WTC11 (cell line): Measurements from ENCODE around the gene WDR38.

ENCODE experiments used
- ATF1 ChIP-seq: sonication (generic); formaldehyde crosslinking; IDR thresholded peaks from 2 replicates; pipeline ENCODE4 v1.8.1; 2023; ENCODE audit warnings: mild to moderate bottlenecking, moderate library complexity, missing genetic modification reagents
- FOXP1 ChIP-seq: sonication (generic); formaldehyde crosslinking; IDR thresholded peaks from 2 replicates; pipeline ENCODE4 v1.8.0; 2022; ENCODE audit warnings: missing genetic modification reagents, mild to moderate bottlenecking, moderate library complexity, borderline replicate concordance
- ZNF263 ChIP-seq: sonication (generic); formaldehyde crosslinking; IDR thresholded peaks from 2 replicates; pipeline ENCODE4 v1.8.1; 2022; ENCODE audit warnings: low read depth, mild to moderate bottlenecking, moderate library complexity, missing genetic modification reagents
- TF ChIP-seq, protein P1 (sequence below): sonication (generic); formaldehyde crosslinking; IDR thresholded peaks from 2 replicates; pipeline ENCODE4 v1.8.1; 2023; ENCODE audit warnings: mild to moderate bottlenecking, missing genetic modification reagents
- TF ChIP-seq, protein P2 (sequence below): sonication (generic); formaldehyde crosslinking; IDR thresholded peaks from 2 replicates; pipeline ENCODE4 v1.8.1; 2023; ENCODE audit warnings: mild to moderate bottlenecking, missing genetic modification reagents, borderline replicate concordance
- TF ChIP-seq, protein P3 (sequence below): fragments of 200-600 bp; IDR thresholded peaks from 2 replicates; pipeline ENCODE4 v1.8.0; 2022; ENCODE audit warnings: antibody characterized with exemption
- TF ChIP-seq, protein P4 (sequence below): sonication (generic); formaldehyde crosslinking; IDR thresholded peaks from 2 replicates; pipeline ENCODE4 v1.8.0; 2022; ENCODE audit warnings: mild to moderate bottlenecking, missing genetic modification reagents
- TF ChIP-seq, protein P5 (sequence below): sonication (generic); formaldehyde crosslinking; IDR thresholded peaks from 2 replicates; pipeline ENCODE4 v1.8.1; 2022; ENCODE audit warnings: low read depth, missing genetic modification reagents, borderline replicate concordance
- TF ChIP-seq, protein P6 (sequence below): sonication (generic); formaldehyde crosslinking; IDR thresholded peaks from 2 replicates; pipeline ENCODE4 v1.8.1; 2023; ENCODE audit warnings: mild to moderate bottlenecking, missing genetic modification reagents
- TF ChIP-seq, protein P7 (sequence below): sonication (generic); formaldehyde crosslinking; IDR thresholded peaks from 2 replicates; pipeline ENCODE4 v1.8.1; 2022; ENCODE audit warnings: mild to moderate bottlenecking, moderate library complexity, missing genetic modification reagents

DNA sequence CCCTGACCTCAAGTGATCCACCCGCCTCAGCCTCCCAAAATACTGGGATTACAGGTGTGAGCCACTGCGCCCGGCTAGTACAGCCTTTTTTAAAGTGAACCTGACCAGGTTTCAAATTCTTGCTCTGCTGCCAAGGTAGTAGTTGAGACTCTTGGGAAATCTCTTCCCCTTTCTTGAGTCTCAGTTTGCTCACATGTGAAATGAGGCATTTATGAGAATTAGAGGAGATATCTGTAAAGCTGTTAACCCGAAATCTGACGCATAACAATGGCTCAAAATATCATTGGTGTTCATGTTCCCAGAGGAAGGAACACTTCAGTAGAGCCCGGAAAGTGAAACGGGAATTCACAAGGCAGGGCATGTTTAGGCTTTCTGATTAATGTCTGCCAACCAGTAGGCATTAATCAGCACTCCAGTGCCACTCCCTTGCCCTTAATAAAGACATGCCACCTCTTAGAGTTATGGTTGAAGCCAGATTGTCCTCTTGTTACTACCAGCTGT is 10.2 kb downstream of the WDR38 start:
- TF ChIP-seq ATF1 (CRISPR knock-in tag) (no peak), ZNF263 (no peak), FOXP1 (CRISPR knock-in tag) (no peak)
- TF ChIP-seq, protein P1, sequence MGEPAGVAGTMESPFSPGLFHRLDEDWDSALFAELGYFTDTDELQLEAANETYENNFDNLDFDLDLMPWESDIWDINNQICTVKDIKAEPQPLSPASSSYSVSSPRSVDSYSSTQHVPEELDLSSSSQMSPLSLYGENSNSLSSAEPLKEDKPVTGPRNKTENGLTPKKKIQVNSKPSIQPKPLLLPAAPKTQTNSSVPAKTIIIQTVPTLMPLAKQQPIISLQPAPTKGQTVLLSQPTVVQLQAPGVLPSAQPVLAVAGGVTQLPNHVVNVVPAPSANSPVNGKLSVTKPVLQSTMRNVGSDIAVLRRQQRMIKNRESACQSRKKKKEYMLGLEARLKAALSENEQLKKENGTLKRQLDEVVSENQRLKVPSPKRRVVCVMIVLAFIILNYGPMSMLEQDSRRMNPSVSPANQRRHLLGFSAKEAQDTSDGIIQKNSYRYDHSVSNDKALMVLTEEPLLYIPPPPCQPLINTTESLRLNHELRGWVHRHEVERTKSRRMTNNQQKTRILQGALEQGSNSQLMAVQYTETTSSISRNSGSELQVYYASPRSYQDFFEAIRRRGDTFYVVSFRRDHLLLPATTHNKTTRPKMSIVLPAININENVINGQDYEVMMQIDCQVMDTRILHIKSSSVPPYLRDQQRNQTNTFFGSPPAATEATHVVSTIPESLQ = no peak
- TF ChIP-seq, protein P2, sequence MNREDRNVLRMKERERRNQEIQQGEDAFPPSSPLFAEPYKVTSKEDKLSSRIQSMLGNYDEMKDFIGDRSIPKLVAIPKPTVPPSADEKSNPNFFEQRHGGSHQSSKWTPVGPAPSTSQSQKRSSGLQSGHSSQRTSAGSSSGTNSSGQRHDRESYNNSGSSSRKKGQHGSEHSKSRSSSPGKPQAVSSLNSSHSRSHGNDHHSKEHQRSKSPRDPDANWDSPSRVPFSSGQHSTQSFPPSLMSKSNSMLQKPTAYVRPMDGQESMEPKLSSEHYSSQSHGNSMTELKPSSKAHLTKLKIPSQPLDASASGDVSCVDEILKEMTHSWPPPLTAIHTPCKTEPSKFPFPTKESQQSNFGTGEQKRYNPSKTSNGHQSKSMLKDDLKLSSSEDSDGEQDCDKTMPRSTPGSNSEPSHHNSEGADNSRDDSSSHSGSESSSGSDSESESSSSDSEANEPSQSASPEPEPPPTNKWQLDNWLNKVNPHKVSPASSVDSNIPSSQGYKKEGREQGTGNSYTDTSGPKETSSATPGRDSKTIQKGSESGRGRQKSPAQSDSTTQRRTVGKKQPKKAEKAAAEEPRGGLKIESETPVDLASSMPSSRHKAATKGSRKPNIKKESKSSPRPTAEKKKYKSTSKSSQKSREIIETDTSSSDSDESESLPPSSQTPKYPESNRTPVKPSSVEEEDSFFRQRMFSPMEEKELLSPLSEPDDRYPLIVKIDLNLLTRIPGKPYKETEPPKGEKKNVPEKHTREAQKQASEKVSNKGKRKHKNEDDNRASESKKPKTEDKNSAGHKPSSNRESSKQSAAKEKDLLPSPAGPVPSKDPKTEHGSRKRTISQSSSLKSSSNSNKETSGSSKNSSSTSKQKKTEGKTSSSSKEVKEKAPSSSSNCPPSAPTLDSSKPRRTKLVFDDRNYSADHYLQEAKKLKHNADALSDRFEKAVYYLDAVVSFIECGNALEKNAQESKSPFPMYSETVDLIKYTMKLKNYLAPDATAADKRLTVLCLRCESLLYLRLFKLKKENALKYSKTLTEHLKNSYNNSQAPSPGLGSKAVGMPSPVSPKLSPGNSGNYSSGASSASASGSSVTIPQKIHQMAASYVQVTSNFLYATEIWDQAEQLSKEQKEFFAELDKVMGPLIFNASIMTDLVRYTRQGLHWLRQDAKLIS (CRISPR knock-in tag) = no peak
- TF ChIP-seq, protein P3, sequence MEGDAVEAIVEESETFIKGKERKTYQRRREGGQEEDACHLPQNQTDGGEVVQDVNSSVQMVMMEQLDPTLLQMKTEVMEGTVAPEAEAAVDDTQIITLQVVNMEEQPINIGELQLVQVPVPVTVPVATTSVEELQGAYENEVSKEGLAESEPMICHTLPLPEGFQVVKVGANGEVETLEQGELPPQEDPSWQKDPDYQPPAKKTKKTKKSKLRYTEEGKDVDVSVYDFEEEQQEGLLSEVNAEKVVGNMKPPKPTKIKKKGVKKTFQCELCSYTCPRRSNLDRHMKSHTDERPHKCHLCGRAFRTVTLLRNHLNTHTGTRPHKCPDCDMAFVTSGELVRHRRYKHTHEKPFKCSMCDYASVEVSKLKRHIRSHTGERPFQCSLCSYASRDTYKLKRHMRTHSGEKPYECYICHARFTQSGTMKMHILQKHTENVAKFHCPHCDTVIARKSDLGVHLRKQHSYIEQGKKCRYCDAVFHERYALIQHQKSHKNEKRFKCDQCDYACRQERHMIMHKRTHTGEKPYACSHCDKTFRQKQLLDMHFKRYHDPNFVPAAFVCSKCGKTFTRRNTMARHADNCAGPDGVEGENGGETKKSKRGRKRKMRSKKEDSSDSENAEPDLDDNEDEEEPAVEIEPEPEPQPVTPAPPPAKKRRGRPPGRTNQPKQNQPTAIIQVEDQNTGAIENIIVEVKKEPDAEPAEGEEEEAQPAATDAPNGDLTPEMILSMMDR = no peak
- TF ChIP-seq, protein P4, sequence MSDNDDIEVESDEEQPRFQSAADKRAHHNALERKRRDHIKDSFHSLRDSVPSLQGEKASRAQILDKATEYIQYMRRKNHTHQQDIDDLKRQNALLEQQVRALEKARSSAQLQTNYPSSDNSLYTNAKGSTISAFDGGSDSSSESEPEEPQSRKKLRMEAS (CRISPR knock-in tag) = no peak
- TF ChIP-seq, protein P5, sequence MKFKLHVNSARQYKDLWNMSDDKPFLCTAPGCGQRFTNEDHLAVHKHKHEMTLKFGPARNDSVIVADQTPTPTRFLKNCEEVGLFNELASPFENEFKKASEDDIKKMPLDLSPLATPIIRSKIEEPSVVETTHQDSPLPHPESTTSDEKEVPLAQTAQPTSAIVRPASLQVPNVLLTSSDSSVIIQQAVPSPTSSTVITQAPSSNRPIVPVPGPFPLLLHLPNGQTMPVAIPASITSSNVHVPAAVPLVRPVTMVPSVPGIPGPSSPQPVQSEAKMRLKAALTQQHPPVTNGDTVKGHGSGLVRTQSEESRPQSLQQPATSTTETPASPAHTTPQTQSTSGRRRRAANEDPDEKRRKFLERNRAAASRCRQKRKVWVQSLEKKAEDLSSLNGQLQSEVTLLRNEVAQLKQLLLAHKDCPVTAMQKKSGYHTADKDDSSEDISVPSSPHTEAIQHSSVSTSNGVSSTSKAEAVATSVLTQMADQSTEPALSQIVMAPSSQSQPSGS (CRISPR knock-in tag) = no peak
- TF ChIP-seq, protein P6, sequence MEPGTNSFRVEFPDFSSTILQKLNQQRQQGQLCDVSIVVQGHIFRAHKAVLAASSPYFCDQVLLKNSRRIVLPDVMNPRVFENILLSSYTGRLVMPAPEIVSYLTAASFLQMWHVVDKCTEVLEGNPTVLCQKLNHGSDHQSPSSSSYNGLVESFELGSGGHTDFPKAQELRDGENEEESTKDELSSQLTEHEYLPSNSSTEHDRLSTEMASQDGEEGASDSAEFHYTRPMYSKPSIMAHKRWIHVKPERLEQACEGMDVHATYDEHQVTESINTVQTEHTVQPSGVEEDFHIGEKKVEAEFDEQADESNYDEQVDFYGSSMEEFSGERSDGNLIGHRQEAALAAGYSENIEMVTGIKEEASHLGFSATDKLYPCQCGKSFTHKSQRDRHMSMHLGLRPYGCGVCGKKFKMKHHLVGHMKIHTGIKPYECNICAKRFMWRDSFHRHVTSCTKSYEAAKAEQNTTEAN (CRISPR knock-in tag) = no peak
- TF ChIP-seq, protein P7, sequence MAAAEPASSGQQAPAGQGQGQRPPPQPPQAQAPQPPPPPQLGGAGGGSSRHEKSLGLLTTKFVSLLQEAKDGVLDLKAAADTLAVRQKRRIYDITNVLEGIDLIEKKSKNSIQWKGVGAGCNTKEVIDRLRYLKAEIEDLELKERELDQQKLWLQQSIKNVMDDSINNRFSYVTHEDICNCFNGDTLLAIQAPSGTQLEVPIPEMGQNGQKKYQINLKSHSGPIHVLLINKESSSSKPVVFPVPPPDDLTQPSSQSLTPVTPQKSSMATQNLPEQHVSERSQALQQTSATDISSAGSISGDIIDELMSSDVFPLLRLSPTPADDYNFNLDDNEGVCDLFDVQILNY (CRISPR knock-in tag) = no peak
